Measurements from ENCODE around the gene MYH3.

DNA sequence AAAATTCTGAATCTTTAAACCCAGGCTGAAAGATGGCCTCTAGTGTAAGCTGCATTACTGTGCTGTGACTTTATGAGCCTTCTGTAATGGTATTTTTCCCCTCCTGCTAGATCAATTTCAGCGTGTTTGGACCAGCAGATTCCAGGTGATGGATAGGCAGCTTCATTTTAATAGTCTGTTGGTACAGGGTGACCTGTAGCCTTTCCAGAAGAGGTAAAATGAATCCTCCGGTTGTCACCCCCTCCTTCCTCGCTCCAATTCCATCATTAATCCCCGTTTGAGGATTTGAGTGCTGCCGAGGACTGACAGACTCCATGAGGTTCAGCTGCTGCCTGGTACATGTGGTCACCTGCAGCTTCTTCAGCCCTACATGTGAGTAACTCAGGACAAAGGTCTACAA is 48.9 kb downstream of the MYH3 start:
- TF ChIP-seq, protein P1, sequence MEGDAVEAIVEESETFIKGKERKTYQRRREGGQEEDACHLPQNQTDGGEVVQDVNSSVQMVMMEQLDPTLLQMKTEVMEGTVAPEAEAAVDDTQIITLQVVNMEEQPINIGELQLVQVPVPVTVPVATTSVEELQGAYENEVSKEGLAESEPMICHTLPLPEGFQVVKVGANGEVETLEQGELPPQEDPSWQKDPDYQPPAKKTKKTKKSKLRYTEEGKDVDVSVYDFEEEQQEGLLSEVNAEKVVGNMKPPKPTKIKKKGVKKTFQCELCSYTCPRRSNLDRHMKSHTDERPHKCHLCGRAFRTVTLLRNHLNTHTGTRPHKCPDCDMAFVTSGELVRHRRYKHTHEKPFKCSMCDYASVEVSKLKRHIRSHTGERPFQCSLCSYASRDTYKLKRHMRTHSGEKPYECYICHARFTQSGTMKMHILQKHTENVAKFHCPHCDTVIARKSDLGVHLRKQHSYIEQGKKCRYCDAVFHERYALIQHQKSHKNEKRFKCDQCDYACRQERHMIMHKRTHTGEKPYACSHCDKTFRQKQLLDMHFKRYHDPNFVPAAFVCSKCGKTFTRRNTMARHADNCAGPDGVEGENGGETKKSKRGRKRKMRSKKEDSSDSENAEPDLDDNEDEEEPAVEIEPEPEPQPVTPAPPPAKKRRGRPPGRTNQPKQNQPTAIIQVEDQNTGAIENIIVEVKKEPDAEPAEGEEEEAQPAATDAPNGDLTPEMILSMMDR (IDR thresholded peaks at IDR 0.05): no peak
- TF ChIP-seq POLR2A (IDR thresholded peaks at IDR 0.05): no peak

Measured in body of pancreas (tissue), 4 donors.